Embryonic facial prominence (tissue), 1 donor: ENCODE results near the gene THAP7.
"Not testable (repeated sequence)": the region's sequence is repeated elsewhere in the genome, so short reads cannot be mapped to it uniquely, and the experiment has no call there.

Source experiments
- DNase-seq: peaks from one replicate; pipeline ENCODE4 v3.0.0-alpha.2; 2016; ENCODE audit errors: extremely low spot score

THAP7 gene

GRCh38 chr22:21001601-21002325 lies at the start of gene THAP7:
THAP7 (minus strand) TSS chr22:21002118; CDS start chr22:21001911, 207 bp downstream.
- DNase-seq, result peak; percentile 93

- DNase-seq, result no peak
Measured at GRCh38 chr22:21051145-21051830, 49.4 kb upstream of the THAP7 start.

GRCh38 chr22:21048965-21049364 lies 47.0 kb upstream of the THAP7 start:
- not testable (repeated sequence) for DNase-seq

- DNase-seq, result not testable (repeated sequence)
Measured at GRCh38 chr22:21048448-21048847, 46.5 kb upstream of the THAP7 start.

- no peak for DNase-seq
Measured at GRCh38 chr22:21047730-21048129, 45.8 kb upstream of the THAP7 start.

GRCh38 chr22:21047035-21047661 lies 45.2 kb upstream of the THAP7 start:
- no peak for DNase-seq

- peak; percentile 84 for DNase-seq
Measured at GRCh38 chr22:21045585-21046294, 43.8 kb upstream of the THAP7 start, which contains the start of gene LRRC74B. LRRC74B (plus strand) TSS chr22:21045946; CDS start chr22:21045987, 41 bp downstream.

- no peak for DNase-seq
Measured at GRCh38 chr22:21044931-21045584, 43.1 kb upstream of the THAP7 start.

- DNase-seq, result no peak
Measured at GRCh38 chr22:21043860-21044535, 42.1 kb upstream of the THAP7 start.

GRCh38 chr22:21042978-21043859 lies 41.3 kb upstream of the THAP7 start:
- no peak for DNase-seq

GRCh38 chr22:21041937-21042336 lies 40.0 kb upstream of the THAP7 start:
- DNase-seq, result no peak

- not testable (repeated sequence) for DNase-seq
Measured at GRCh38 chr22:21039158-21039557, 37.2 kb upstream of the THAP7 start.

- DNase-seq, result no peak
Measured at GRCh38 chr22:21038405-21038804, 36.5 kb upstream of the THAP7 start.

- no peak for DNase-seq
Measured at GRCh38 chr22:21034989-21035388, 33.1 kb upstream of the THAP7 start.

- no peak for DNase-seq
Measured at GRCh38 chr22:21033895-21034294, 32.0 kb upstream of the THAP7 start.

GRCh38 chr22:21032868-21033688 lies 31.2 kb upstream of the THAP7 start:
- no peak for DNase-seq

GRCh38 chr22:21032037-21032867 lies 30.3 kb upstream of the THAP7 start, which contains the start of gene SLC7A4:
SLC7A4 (minus strand) TSS chr22:21032561; CDS start chr22:21031812, 749 bp downstream.
- DNase-seq, result no peak

GRCh38 chr22:21031545-21032036 lies 29.7 kb upstream of the THAP7 start:
- no peak for DNase-seq
